GM12892 (cell line): ENCODE results near the gene DGKQ.
"Not testable (repeated sequence)": the region's sequence is repeated elsewhere in the genome, so short reads cannot be mapped to it uniquely, and the experiment has no call there.

Experiments
- DNase-seq: peaks from one replicate; pipeline ENCODE4 v3.0.0; 2011; ENCODE audit not compliant: insufficient read length
- FAIRE-seq: peaks from 2 replicates; lab custom pipeline; 2011; peaks lifted over from hg19 to GRCh38; lab: Jason Lieb, UNC
- POLR2A ChIP-seq: IDR thresholded peaks from 2 replicates; pipeline ENCODE4 v1.6.1; 2011; ENCODE audit warnings: low read depth, low read length, control low read depth
- POLR2AphosphoS5 ChIP-seq: IDR thresholded peaks from 2 replicates; pipeline ENCODE4 v1.6.1; 2011; ENCODE audit warnings: low read depth, low read length, control low read depth
- TAF1 ChIP-seq: IDR thresholded peaks from 2 replicates; pipeline ENCODE4 v1.6.1; 2011; ENCODE audit warnings: low read depth, mild to moderate bottlenecking, control low read depth, low read length, borderline replicate concordance

DGKQ gene

GRCh38 chr4:946103-946450 lies 27.3 kb downstream of the DGKQ start:
- TF ChIP-seq POLR2A = no peak
- no peak for TF ChIP-seq POLR2AphosphoS5
- no peak for TF ChIP-seq TAF1
- DNase-seq (no peak), FAIRE-seq (no peak)

- TF ChIP-seq POLR2A (no peak), POLR2AphosphoS5 (no peak), TAF1 (no peak)
- DNase-seq (no peak), FAIRE-seq (no peak)
Measured at GRCh38 chr4:945274-946102, 27.9 kb downstream of the DGKQ start.

- FAIRE-seq, DNase-seq: not testable (repeated sequence)
Measured at GRCh38 chr4:939508-939907, 33.9 kb downstream of the DGKQ start.

- DNase-seq = no peak
- TF ChIP-seq TAF1 (no peak), POLR2AphosphoS5 (no peak)
- FAIRE-seq = no peak
Measured at GRCh38 chr4:932713-933070, 40.7 kb downstream of the DGKQ start.

- DNase-seq (peak; percentile 97), FAIRE-seq (peak; percentile 99)
- TF ChIP-seq POLR2AphosphoS5 = peak; percentile 84
- peak; percentile 23; the same call in 1 of the 2 replicates for TF ChIP-seq TAF1
- peak; percentile 93; the same call in 1 of the 2 replicates for TF ChIP-seq POLR2A
Measured at GRCh38 chr4:931960-932712, 41.2 kb downstream of the DGKQ start, which contains the start of the genes GAK and TMEM175. GAK (minus strand) TSS chr4:932316; CDS start chr4:932187, 129 bp downstream. TMEM175 (plus strand) TSS chr4:932460; CDS start chr4:947740, 15,280 bp downstream.

GRCh38 chr4:931194-931959 lies 42.0 kb downstream of the DGKQ start:
- DNase-seq = no peak
- TF ChIP-seq TAF1 (no peak), POLR2A (no peak)
- no peak for FAIRE-seq

GRCh38 chr4:930827-931193 lies 42.6 kb downstream of the DGKQ start:
- TF ChIP-seq TAF1 (no peak), POLR2AphosphoS5 (no peak), POLR2A (no peak)
- FAIRE-seq = no peak
- DNase-seq = no peak

- FAIRE-seq (no peak), DNase-seq (no peak)
- no peak for TF ChIP-seq TAF1
- TF ChIP-seq POLR2A = no peak
- no peak for TF ChIP-seq POLR2AphosphoS5
Measured at GRCh38 chr4:930028-930551, 43.3 kb downstream of the DGKQ start.

- TF ChIP-seq POLR2A (no peak), POLR2AphosphoS5 (no peak), TAF1 (no peak)
- FAIRE-seq = no peak
- no peak for DNase-seq
Measured at GRCh38 chr4:929096-929765, 44.1 kb downstream of the DGKQ start.

GRCh38 chr4:927566-927965 lies 45.8 kb downstream of the DGKQ start:
- FAIRE-seq, DNase-seq: not testable (repeated sequence)

- no peak for TF ChIP-seq POLR2A
- no peak for TF ChIP-seq POLR2AphosphoS5
- TF ChIP-seq TAF1 = no peak
- DNase-seq (no peak), FAIRE-seq (no peak)
Measured at GRCh38 chr4:926538-926937, 46.8 kb downstream of the DGKQ start.
